ENCODE measurements around the gene TREML1. TPM values are rescaled to one million over a fixed set of nuclear protein-coding genes. Genes with fewer than 3 reads are reported as not detected.

TREML1 gene
- total RNA-seq, result 1 to 10 TPM in 4 of 6 donors, not detected in 2; 2.6 to 6.3 (median 4.4) TPM

GRCh38 chr6:41153992-41154625 lies at the start of gene TREML1:
TSS of gene TREML1 (minus strand) at chr6:41154347. CDS start at chr6:41154288, 59 bp downstream.
- Histone ChIP-seq H3K27ac (no peak within 1 kb of the TSS), H3K4me1 (peaks cover 0 to 1% (median 0%) of the 10 kb centered on the region in 4 donors), H3K9me3 (no peaks in the 10 kb centered on the region), H3K27me3 (no peaks in the 10 kb centered on the region), H3K4me3 (no peak within 1 kb of the TSS), H3K36me3 (peaks cover 0 to under 1% (median 0%) of the 10 kb centered on the region in 4 donors)
- WGBS, 2 donors, result 56 to 57% methylated on average over 4 to 5 of the region's 5 CpGs
- DNase-seq (no peak), ATAC-seq (ENCODE audit: low FRiP score in 2 of 2) (no peak)
- no peak for TF ChIP-seq CTCF (IDR thresholded peaks at IDR 0.05)
- no peak for TF ChIP-seq EP300 (IDR thresholded peaks at IDR 0.05)
- no peak for TF ChIP-seq POLR2AphosphoS5 (IDR thresholded peaks at IDR 0.05)
- no peak for TF ChIP-seq POLR2A (IDR thresholded peaks at IDR 0.05)

DNA sequence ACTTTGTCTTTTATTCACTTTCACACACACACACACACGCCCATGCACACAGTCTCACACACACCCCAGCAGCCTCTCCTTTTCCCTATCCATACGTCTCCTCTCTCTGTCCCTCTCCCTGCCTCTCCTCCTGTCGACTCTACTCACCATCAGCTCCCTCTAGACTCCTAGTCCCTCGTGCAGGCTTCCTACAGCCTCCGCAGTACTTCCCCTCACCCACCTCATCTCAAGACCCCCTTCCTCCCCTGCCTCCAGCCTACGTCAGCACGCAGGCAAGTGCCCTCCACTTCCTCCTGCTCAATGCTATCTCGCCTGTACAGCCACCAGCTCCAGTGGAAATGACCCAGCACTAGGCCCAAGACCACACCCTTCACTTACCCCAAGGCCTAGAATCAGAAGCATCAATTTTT lies 47.6 kb upstream of the TREML1 start:
- Histone ChIP-seq H3K27ac (peak overlapping the region; percentile 81 to 91 (median 85)), H3K27me3 (no peaks in the 10 kb centered on the region), H3K9me3 (no peaks in the 10 kb centered on the region), H3K4me3 (no peak overlapping the region), H3K36me3 (no peaks in the 10 kb centered on the region), H3K4me1 (peaks cover 0 to 16% (median 6%) of the 10 kb centered on the region in 4 donors)
- ATAC-seq (ENCODE audit: low FRiP score in 2 of 2), result no peak
- 48 to 54% methylated on average over 8 of the region's 8 CpGs for WGBS, 2 donors
- no peak for TF ChIP-seq POLR2AphosphoS5 (IDR thresholded peaks at IDR 0.05)
- no peak for TF ChIP-seq CTCF (IDR thresholded peaks at IDR 0.05)
- no peak for TF ChIP-seq EP300 (IDR thresholded peaks at IDR 0.05)
- TF ChIP-seq POLR2A (IDR thresholded peaks at IDR 0.05), result no peak
- DNase-seq, result no peak

GRCh38 chr6:41200901-41201763 lies 47.0 kb upstream of the TREML1 start, which contains the start of gene TREML2:
TSS of gene TREML2 (minus strand) at chr6:41201149. CDS start at chr6:41201008, 141 bp downstream.
- Histone ChIP-seq H3K27me3 (no peaks in the 10 kb centered on the region), H3K27ac (peak within 1 kb of the TSS; percentile 81 to 91 (median 85)), H3K9me3 (no peaks in the 10 kb centered on the region), H3K4me1 (peaks cover 0 to 16% (median 6%) of the 10 kb centered on the region in 4 donors), H3K4me3 (no peak within 1 kb of the TSS), H3K36me3 (no peaks in the 10 kb centered on the region)
- TF ChIP-seq CTCF (IDR thresholded peaks at IDR 0.05) (no peak), EP300 (IDR thresholded peaks at IDR 0.05) (no peak), POLR2AphosphoS5 (IDR thresholded peaks at IDR 0.05) (no peak), POLR2A (IDR thresholded peaks at IDR 0.05) (no peak)
- 66 to 70% methylated on average over 6 to 12 of the region's 12 CpGs for WGBS, 2 donors
- ATAC-seq (ENCODE audit: low FRiP score in 2 of 2) (peak; percentile 34 to 48), DNase-seq (peak; percentile 37 to 57)

GRCh38 chr6:41200296-41200900 lies 46.3 kb upstream of the TREML1 start:
- Histone ChIP-seq H3K27ac (peak overlapping the region; percentile 81 to 91 (median 85)), H3K4me3 (no peak overlapping the region)
- peak; percentile 56 to 73 for ATAC-seq (ENCODE audit: low FRiP score in 2 of 2)

More at GRCh38 chr6:41200296-41200900, 46.3 kb upstream of the TREML1 start:
- H3K4me1 ChIP-seq, result peaks cover 0 to 16% (median 6%) of the 10 kb centered on the region in 4 donors
- WGBS, 2 donors, result 39 to 59% methylated on average over 2 of the region's 2 CpGs
- DNase-seq, result peak in 1 of 2 donors; percentile 77
- no peaks in the 10 kb centered on the region for H3K36me3 ChIP-seq
- H3K27me3 ChIP-seq, result no peaks in the 10 kb centered on the region
- peak; percentile 63 to 77 for TF ChIP-seq POLR2AphosphoS5 (IDR thresholded peaks at IDR 0.05)
- TF ChIP-seq CTCF (IDR thresholded peaks at IDR 0.05), result no peak
- peak in 1 of 4 donors; percentile 22 for TF ChIP-seq POLR2A (IDR thresholded peaks at IDR 0.05)
- no peak for TF ChIP-seq EP300 (IDR thresholded peaks at IDR 0.05)
- no peaks in the 10 kb centered on the region for H3K9me3 ChIP-seq

Data from upper lobe of left lung (tissue), 6 donors.